HL-60 (cell line): ENCODE results near the gene CD109.

ENCODE experiments used
- DNase-seq, 2 experiments: peaks; one replicate each; pipeline ENCODE4 v3.0.0-alpha.2; 2010 to 2020; ENCODE audit warnings: low read depth in 1 of 2, low spot score in 1 of 2
- H3K27ac ChIP-seq: fragments of 250-450 bp; sonication (Bioruptor Pico); replicated peaks from 2 replicates; pipeline ENCODE4 v1.5.1; 2020; ENCODE audit warnings: mild to moderate bottlenecking, moderate library complexity
- H3K27me3 ChIP-seq: fragments of 250-450 bp; sonication (Bioruptor Pico); 2 replicates; pipeline ENCODE4 v1.5.1; 2021; ENCODE audit warnings: mild to moderate bottlenecking, moderate library complexity; ENCODE audit not compliant: insufficient read depth, poor library complexity, severe bottlenecking
- H3K4me3 ChIP-seq: replicated peaks from 2 replicates; pipeline ENCODE4 v1.5.1; 2011; ENCODE audit warnings: mild to moderate bottlenecking, control low read depth, low read length; ENCODE audit not compliant: insufficient read depth
- GABPA ChIP-seq: IDR thresholded peaks from 2 replicates; pipeline ENCODE4 v1.6.1; 2012; ENCODE audit warnings: low read depth
- POLR2AphosphoS5 ChIP-seq: IDR thresholded peaks from 2 replicates; pipeline ENCODE4 v1.6.1; 2012; ENCODE audit warnings: low read depth
- REST ChIP-seq: IDR thresholded peaks from 2 replicates; pipeline ENCODE4 v1.6.1; 2012; ENCODE audit warnings: low read depth; ENCODE audit not compliant: insufficient replicate concordance
- SPI1 ChIP-seq: IDR thresholded peaks from 2 replicates; pipeline ENCODE4 v1.6.1; 2012; ENCODE audit warnings: low read depth, mild to moderate bottlenecking, borderline replicate concordance
- TF ChIP-seq, protein P1 (sequence below): IDR thresholded peaks from one replicate; pipeline ENCODE4 v1.5.1; 2011; ENCODE audit warnings: low read length, control low read depth, inconsistent platforms; ENCODE audit not compliant: insufficient read depth

The CD109 gene

DNA sequence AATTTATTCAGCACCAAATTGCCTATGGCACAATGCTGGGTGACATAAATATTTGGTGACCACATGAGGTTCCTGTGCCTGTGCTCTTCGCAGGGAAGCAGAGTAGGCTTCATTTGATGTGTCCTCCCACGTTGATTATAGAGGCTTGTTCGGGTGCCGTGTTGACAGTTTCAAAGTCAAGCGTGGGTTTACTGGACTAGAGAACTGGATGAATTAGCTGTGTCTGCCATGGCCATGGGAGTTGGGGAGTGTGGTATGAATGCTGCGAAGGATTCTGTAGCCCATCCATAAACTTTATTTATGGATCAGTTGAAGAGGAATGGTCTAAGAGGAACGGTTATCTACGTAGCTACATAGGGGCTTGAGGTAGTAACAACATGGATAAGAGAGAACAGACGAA, 11.0 kb downstream of the CD109 start:
- Histone ChIP-seq H3K27ac (no peak overlapping the region), H3K27me3 (peaks cover 10% of the 10 kb centered on the region), H3K4me3 (no peak overlapping the region)
- DNase-seq: no peak
- TF ChIP-seq, protein P1, sequence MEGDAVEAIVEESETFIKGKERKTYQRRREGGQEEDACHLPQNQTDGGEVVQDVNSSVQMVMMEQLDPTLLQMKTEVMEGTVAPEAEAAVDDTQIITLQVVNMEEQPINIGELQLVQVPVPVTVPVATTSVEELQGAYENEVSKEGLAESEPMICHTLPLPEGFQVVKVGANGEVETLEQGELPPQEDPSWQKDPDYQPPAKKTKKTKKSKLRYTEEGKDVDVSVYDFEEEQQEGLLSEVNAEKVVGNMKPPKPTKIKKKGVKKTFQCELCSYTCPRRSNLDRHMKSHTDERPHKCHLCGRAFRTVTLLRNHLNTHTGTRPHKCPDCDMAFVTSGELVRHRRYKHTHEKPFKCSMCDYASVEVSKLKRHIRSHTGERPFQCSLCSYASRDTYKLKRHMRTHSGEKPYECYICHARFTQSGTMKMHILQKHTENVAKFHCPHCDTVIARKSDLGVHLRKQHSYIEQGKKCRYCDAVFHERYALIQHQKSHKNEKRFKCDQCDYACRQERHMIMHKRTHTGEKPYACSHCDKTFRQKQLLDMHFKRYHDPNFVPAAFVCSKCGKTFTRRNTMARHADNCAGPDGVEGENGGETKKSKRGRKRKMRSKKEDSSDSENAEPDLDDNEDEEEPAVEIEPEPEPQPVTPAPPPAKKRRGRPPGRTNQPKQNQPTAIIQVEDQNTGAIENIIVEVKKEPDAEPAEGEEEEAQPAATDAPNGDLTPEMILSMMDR: no peak
- TF ChIP-seq GABPA (no peak), REST (no peak), SPI1 (no peak), POLR2AphosphoS5 (no peak)

- no peak for DNase-seq
- Histone ChIP-seq H3K27ac (no peak overlapping the region), H3K27me3 (peaks cover 2% of the 10 kb centered on the region), H3K4me3 (no peak overlapping the region)
- TF ChIP-seq POLR2AphosphoS5 (no peak), SPI1 (no peak), GABPA (no peak), REST (no peak)
- TF ChIP-seq, protein P1: no peak
These were observed 14.5 kb downstream of the CD109 start for GRCh38 chr6:73710470-73710869.

DNA sequence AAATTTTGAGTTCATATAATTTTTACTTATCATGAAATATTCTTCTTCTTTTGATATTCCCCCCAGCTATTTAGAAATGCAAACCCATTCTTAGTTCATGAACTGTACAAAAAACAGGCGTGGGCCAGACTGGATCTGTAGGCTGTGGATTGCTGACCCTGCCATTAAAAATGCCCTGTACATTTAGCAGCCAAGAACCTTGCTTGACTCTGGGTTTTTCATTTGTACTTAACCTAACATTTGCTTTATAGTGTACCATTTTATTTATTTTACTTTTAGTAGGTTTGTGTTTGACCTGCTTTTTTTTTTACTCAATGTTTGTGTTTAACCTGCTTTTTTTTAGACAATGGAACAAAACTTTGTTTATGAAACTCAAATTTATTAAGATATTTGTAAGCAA, 14.9 kb downstream of the CD109 start:
- Histone ChIP-seq H3K4me3 (no peak overlapping the region), H3K27me3 (peaks cover 6% of the 10 kb centered on the region), H3K27ac (no peak overlapping the region)
- TF ChIP-seq REST: no peak
- TF ChIP-seq, protein P1: no peak
- TF ChIP-seq GABPA: no peak
- TF ChIP-seq POLR2AphosphoS5: no peak
- no peak for TF ChIP-seq SPI1
- no peak for DNase-seq
